DND-41 (cell line): ENCODE measurements around the gene RGS6.

ENCODE experiments used
- CTCF ChIP-seq: IDR thresholded peaks from 2 replicates; pipeline ENCODE4 v1.5.1; 2012; ENCODE audit warnings: borderline replicate concordance, low read length, moderate library complexity, mild to moderate bottlenecking; ENCODE audit not compliant: poor library complexity, severe bottlenecking; ENCODE audit errors: extremely low read depth
- EZH2 ChIP-seq: IDR thresholded peaks from 3 replicates; pipeline ENCODE4 v1.6.1; 2012; ENCODE audit warnings: borderline replicate concordance, low read depth, mild to moderate bottlenecking, moderate library complexity, low read length, inconsistent platforms; ENCODE audit not compliant: severe bottlenecking

GRCh38 chr14:72462056-72462455, 529.8 kb downstream of the RGS6 start:
- TF ChIP-seq CTCF (no peak), EZH2 (no peak)
